Astrocyte (in vitro differentiated cells and primary cell): ENCODE measurements around the gene RNF214. TPM values are rescaled to one million over a fixed set of nuclear protein-coding genes. Genes with fewer than 3 reads are reported as not detected.

Source experiments
- DNase-seq: peaks from one replicate; pipeline ENCODE4 v3.0.0-alpha.2; 2010; ENCODE audit warnings: low read depth
- FAIRE-seq: peaks from 2 replicates; lab custom pipeline; 2011; peaks lifted over from hg19 to GRCh38; lab: Jason Lieb, UNC
- H2AFZ ChIP-seq: 2 replicates; pipeline ENCODE4 v1.6.0; 2012; ENCODE audit warnings: low read depth, low read length, inconsistent platforms
- H3K27ac ChIP-seq: 2 replicates; pipeline ENCODE4 v1.5.1; 2011; ENCODE audit warnings: low read depth, low read length, inconsistent platforms
- H3K27me3 ChIP-seq: 2 replicates; pipeline ENCODE4 v1.6.0; 2011; ENCODE audit warnings: low read length, inconsistent platforms; ENCODE audit not compliant: insufficient read depth
- H3K36me3 ChIP-seq: 2 replicates; pipeline ENCODE4 v1.5.1; 2011; ENCODE audit warnings: low read length, inconsistent platforms; ENCODE audit not compliant: insufficient read depth
- H3K4me1 ChIP-seq: 2 replicates; pipeline ENCODE4 v1.5.1; 2011; ENCODE audit warnings: low read length, inconsistent platforms; ENCODE audit not compliant: insufficient read depth
- H3K4me2 ChIP-seq: 2 replicates; pipeline ENCODE4 v1.6.0; 2012; ENCODE audit warnings: low read length, inconsistent platforms
- H3K4me3 ChIP-seq: 2 replicates; pipeline ENCODE4 v1.5.1; 2011; ENCODE audit warnings: low read depth, mild to moderate bottlenecking, low read length, inconsistent platforms; ENCODE audit not compliant: insufficient read depth
- H3K79me2 ChIP-seq: 2 replicates; pipeline ENCODE4 v1.6.0; 2012; ENCODE audit warnings: mild to moderate bottlenecking, low read length, inconsistent platforms; ENCODE audit not compliant: insufficient read depth
- H3K9ac ChIP-seq: 2 replicates; pipeline ENCODE4 v1.6.0; 2012; ENCODE audit warnings: mild to moderate bottlenecking, low read length, inconsistent platforms
- H3K9me3 ChIP-seq: 2 replicates; pipeline ENCODE4 v1.5.1; 2012; ENCODE audit warnings: low read depth, mild to moderate bottlenecking, low read length, inconsistent platforms; ENCODE audit not compliant: insufficient read depth
- H4K20me1 ChIP-seq: 2 replicates; pipeline ENCODE4 v1.6.0; 2012; ENCODE audit warnings: low read length, inconsistent platforms; ENCODE audit not compliant: insufficient read depth
- H3K27ac Mint-ChIP-seq: one replicate; pipeline ENCODE4 v1.8.0; 2021; ENCODE audit warnings: mild to moderate bottlenecking, mixed read lengths; ENCODE audit not compliant: unreplicated experiment
- H3K27me3 Mint-ChIP-seq: one replicate; pipeline ENCODE4 v1.8.0; 2021; ENCODE audit warnings: low read depth, mixed read lengths; ENCODE audit not compliant: unreplicated experiment
- H3K36me3 Mint-ChIP-seq: one replicate; pipeline ENCODE4 v1.8.0; 2021; ENCODE audit warnings: low read depth, mixed read lengths; ENCODE audit not compliant: unreplicated experiment
- H3K4me1 Mint-ChIP-seq: one replicate; pipeline ENCODE4 v1.8.0; 2021; ENCODE audit warnings: low read depth, mixed read lengths; ENCODE audit not compliant: unreplicated experiment
- H3K4me3 Mint-ChIP-seq: one replicate; pipeline ENCODE4 v1.8.0; 2021; ENCODE audit warnings: mild to moderate bottlenecking, moderate library complexity, mixed read lengths; ENCODE audit not compliant: unreplicated experiment
- H3K9me3 Mint-ChIP-seq: one replicate; pipeline ENCODE4 v1.8.0; 2021; ENCODE audit warnings: mild to moderate bottlenecking, mixed read lengths; ENCODE audit not compliant: unreplicated experiment
- CTCF ChIP-seq: IDR thresholded peaks from 2 replicates; pipeline ENCODE4 v1.5.1; 2011; ENCODE audit warnings: low read depth, mild to moderate bottlenecking, inconsistent platforms, low read length, moderate library complexity; ENCODE audit not compliant: insufficient read depth
- EZH2 ChIP-seq: IDR thresholded peaks from 2 replicates; pipeline ENCODE4 v1.6.1; 2012; ENCODE audit warnings: mild to moderate bottlenecking, low read length, inconsistent platforms; ENCODE audit not compliant: insufficient read depth
- total RNA-seq: library from RNA; stranded (reverse); gene quantifications from 2 replicates; pipeline ENCODE4 v1.2.1, GENCODE V29; 2021

The RNF214 gene
- total RNA-seq, 1 donor from 2014 or later, result 23.6 TPM

- H3K9me3 ChIP-seq, result no peaks in the 10 kb centered on the region
- peaks cover 18% of the 10 kb centered on the region for H3K4me1 ChIP-seq
- H3K4me3 Mint-ChIP-seq, result no peak overlapping the region
- DNase-seq (no peak), FAIRE-seq (no peak)
- H3K4me1 Mint-ChIP-seq, result peaks cover 25% of the 10 kb centered on the region
- no peak overlapping the region for H3K27ac ChIP-seq
- H3K9ac ChIP-seq, result no peak overlapping the region
- no peak for TF ChIP-seq EZH2
- no peak for TF ChIP-seq CTCF
- no peaks in the 10 kb centered on the region for H3K27me3 Mint-ChIP-seq
- no peaks in the 10 kb centered on the region for H3K27me3 ChIP-seq
- H3K27ac Mint-ChIP-seq, result no peak overlapping the region
- no peaks in the 10 kb centered on the region for H3K9me3 Mint-ChIP-seq
- H3K79me2 ChIP-seq, result no peaks in the 10 kb centered on the region
- H3K4me2 ChIP-seq, result no peak overlapping the region
- no peak overlapping the region for H2AFZ ChIP-seq
- H4K20me1 ChIP-seq, result peaks cover 3% of the 10 kb centered on the region
- H3K36me3 Mint-ChIP-seq, result peaks cover 24% of the 10 kb centered on the region
- no peak overlapping the region for H3K4me3 ChIP-seq
- H3K36me3 ChIP-seq, result peaks cover 24% of the 10 kb centered on the region
Observed at GRCh38 chr11:117284053-117284452, 51.6 kb downstream of the RNF214 start.

GRCh38 chr11:117286588-117286987 is 54.1 kb downstream of the RNF214 start:
- no peak overlapping the region for H3K27ac Mint-ChIP-seq
- H3K4me2 ChIP-seq, result no peak overlapping the region
- peaks cover 7% of the 10 kb centered on the region for H3K4me1 ChIP-seq
- no peaks in the 10 kb centered on the region for H4K20me1 ChIP-seq
- no peak overlapping the region for H3K9ac ChIP-seq
- H3K9me3 ChIP-seq, result no peaks in the 10 kb centered on the region
- no peaks in the 10 kb centered on the region for H3K79me2 ChIP-seq
- no peaks in the 10 kb centered on the region for H3K27me3 Mint-ChIP-seq
- DNase-seq (no peak), FAIRE-seq (peak; percentile 37)
- no peak overlapping the region for H2AFZ ChIP-seq
- no peak overlapping the region for H3K4me3 Mint-ChIP-seq
- H3K27ac ChIP-seq, result no peak overlapping the region
- H3K36me3 ChIP-seq, result peaks cover 35% of the 10 kb centered on the region
- H3K27me3 ChIP-seq, result no peaks in the 10 kb centered on the region
- H3K4me3 ChIP-seq, result no peak overlapping the region
- H3K9me3 Mint-ChIP-seq, result no peaks in the 10 kb centered on the region
- H3K4me1 Mint-ChIP-seq, result peaks cover 10% of the 10 kb centered on the region
- peaks cover 43% of the 10 kb centered on the region for H3K36me3 Mint-ChIP-seq
- TF ChIP-seq CTCF (no peak), EZH2 (no peak)

- Histone ChIP-seq H3K27ac (no peak overlapping the region), H3K79me2 (no peaks in the 10 kb centered on the region), H3K9ac (no peak overlapping the region), H3K4me3 (no peak overlapping the region), H3K36me3 (peaks cover 34% of the 10 kb centered on the region), H2AFZ (no peak overlapping the region), H3K27me3 (no peaks in the 10 kb centered on the region), H3K4me1 (no peaks in the 10 kb centered on the region), H4K20me1 (no peaks in the 10 kb centered on the region), H3K4me2 (no peak overlapping the region), H3K9me3 (no peaks in the 10 kb centered on the region)
- no peak overlapping the region for H3K4me3 Mint-ChIP-seq
- H3K36me3 Mint-ChIP-seq, result peaks cover 48% of the 10 kb centered on the region
- H3K4me1 Mint-ChIP-seq, result no peaks in the 10 kb centered on the region
- H3K27ac Mint-ChIP-seq, result no peak overlapping the region
- no peaks in the 10 kb centered on the region for H3K9me3 Mint-ChIP-seq
- TF ChIP-seq EZH2, result no peak
- no peak for TF ChIP-seq CTCF
- DNase-seq (no peak), FAIRE-seq (no peak)
- no peaks in the 10 kb centered on the region for H3K27me3 Mint-ChIP-seq
Observed at GRCh38 chr11:117287668-117288067, 55.2 kb downstream of the RNF214 start.
